Measurements from ENCODE around the gene JMJD8. TPM values are rescaled to one million over a fixed set of nuclear protein-coding genes. Genes with fewer than 3 reads are reported as not detected.

Gene JMJD8
- total RNA-seq, 2 donors from 2014 or later: 40.7 to 72.1 TPM

DNA sequence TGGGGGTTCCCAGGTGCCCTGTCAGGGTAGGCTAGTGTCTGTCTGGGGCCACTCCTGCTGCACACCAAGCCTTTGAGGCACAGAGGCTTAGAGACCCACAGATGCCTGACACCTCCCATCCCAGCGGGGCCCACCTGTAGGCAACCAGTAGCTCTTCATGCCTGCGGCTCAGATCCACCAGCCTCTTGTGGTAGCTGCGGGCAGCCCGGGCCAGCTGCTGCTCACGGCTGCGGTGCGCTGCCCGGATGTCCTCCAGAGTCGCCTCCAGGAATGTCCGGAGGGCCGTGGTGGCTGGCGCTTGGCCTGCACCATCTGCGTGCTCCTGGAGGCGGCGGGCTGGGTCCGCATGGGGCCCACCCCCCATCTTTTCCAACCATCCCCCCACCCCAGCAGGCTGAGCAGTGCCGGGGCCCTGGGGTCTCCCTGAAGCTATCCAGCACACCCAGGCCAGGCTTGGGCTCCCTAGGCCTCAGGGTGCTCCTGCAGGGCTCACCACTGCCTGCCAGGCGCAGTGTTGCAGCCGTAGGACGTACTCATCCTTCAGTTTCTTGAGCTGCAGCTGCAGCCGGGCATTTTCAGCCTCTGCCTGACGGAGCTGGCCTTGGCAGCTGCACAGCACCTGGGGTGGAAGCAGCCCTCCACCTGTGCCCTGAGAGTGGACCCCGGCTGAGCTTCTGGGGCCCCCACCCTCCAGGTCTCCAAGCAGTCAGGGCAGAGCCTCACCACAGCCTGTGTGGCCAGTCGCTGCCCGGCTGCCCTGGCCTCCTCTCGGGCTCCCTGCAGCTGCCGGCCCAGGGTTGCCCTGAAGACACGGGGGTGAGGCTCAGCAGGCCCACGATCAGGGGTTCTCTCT is 40.3 kb upstream of the JMJD8 start:
- peaks cover 9% of the 10 kb centered on the region for H3K27me3 ChIP-seq
- H3K4me1 ChIP-seq: peaks cover 20% of the 10 kb centered on the region
- no peaks in the 10 kb centered on the region for H3K9me3 ChIP-seq
- DNase-seq: no peak
- no peaks in the 10 kb centered on the region for H3K36me3 ChIP-seq
- H3K9ac ChIP-seq (ENCODE audit: low read depth in 2 of 2, low read length in 2 of 2): no peak overlapping the region
- no peak overlapping the region for H3K4me3 ChIP-seq
- TF ChIP-seq, protein P1, sequence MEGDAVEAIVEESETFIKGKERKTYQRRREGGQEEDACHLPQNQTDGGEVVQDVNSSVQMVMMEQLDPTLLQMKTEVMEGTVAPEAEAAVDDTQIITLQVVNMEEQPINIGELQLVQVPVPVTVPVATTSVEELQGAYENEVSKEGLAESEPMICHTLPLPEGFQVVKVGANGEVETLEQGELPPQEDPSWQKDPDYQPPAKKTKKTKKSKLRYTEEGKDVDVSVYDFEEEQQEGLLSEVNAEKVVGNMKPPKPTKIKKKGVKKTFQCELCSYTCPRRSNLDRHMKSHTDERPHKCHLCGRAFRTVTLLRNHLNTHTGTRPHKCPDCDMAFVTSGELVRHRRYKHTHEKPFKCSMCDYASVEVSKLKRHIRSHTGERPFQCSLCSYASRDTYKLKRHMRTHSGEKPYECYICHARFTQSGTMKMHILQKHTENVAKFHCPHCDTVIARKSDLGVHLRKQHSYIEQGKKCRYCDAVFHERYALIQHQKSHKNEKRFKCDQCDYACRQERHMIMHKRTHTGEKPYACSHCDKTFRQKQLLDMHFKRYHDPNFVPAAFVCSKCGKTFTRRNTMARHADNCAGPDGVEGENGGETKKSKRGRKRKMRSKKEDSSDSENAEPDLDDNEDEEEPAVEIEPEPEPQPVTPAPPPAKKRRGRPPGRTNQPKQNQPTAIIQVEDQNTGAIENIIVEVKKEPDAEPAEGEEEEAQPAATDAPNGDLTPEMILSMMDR (IDR thresholded peaks at IDR 0.05): no peak
- no peak overlapping the region for H3K27ac ChIP-seq
- intact Hi-C loops (cut with DNase I): no loop called here

DNA sequence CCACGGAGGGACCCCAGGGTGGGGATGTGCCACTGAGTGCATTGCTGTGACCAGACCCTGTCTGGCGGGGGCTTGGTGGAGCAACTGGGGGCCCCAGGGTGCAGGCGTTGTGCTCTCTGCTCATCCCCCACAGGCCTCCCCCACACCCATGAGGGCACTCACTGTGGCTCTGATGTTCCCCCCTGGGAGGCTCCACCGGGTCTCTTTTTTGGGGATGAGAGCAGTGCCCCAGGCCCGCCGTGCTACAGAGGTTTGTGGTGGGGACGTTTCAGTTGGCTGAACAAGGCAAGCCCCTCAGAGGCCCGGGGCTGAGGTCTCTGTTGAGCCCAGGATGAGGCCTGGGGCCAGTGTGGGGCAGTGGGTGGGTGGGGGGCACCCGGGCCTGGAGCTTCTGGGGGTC is 39.6 kb upstream of the JMJD8 start:
- Histone ChIP-seq H3K27ac (no peak overlapping the region), H3K4me1 (peaks cover 27% of the 10 kb centered on the region), H3K9ac (ENCODE audit: low read depth in 2 of 2, low read length in 2 of 2) (no peak overlapping the region), H3K27me3 (peaks cover 9% of the 10 kb centered on the region), H3K9me3 (no peaks in the 10 kb centered on the region), H3K36me3 (no peaks in the 10 kb centered on the region), H3K4me3 (no peak overlapping the region)
- TF ChIP-seq, protein P1 (IDR thresholded peaks at IDR 0.05): no peak
- intact Hi-C loops (cut with DNase I): no loop called here
- no peak for DNase-seq

DNA sequence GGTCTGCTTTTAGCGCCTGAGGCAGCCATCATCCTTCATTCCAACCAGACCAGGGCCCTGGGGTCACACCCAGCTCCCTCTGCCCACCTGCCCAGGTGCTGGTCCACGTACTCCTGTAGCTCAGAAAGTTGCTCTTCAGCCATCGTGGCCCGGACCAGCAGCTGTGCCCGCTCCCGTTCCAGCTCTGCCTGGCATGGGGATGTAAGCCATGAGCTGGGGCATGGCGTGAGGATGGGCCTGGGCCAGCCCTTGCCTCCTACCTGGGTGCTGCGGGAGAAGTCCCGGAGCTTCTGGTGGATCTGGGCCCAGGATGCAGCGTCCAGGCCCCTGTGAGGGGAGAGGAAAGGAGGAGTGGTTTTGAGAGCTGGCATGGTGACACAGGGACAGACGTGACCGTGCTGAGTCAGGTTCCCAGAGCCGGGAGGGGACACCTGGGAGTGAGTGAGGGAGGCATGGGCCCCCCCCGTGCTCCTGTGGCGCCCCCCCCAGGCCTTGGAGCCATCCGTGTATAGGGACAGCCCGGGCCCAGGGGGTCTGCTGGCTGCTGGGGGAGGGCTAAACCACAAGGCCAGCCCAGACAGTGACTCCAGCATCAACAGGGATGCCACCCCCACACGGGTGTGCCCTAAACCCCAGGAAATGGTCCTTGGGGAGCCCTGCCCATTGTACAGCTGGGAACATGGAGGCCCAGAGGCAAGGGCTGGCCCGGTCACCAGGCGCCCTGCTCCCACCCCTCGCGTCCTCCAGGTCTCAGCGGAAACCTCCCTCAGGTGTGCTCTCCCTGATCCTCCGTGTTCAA is 38.9 kb upstream of the JMJD8 start:
- intact Hi-C loops (cut with DNase I): no loop called here
- Histone ChIP-seq H3K9me3 (no peaks in the 10 kb centered on the region), H3K4me3 (no peak overlapping the region), H3K36me3 (no peaks in the 10 kb centered on the region), H3K27ac (no peak overlapping the region), H3K27me3 (peaks cover 9% of the 10 kb centered on the region), H3K9ac (ENCODE audit: low read depth in 2 of 2, low read length in 2 of 2) (no peak overlapping the region), H3K4me1 (peaks cover 29% of the 10 kb centered on the region)
- TF ChIP-seq, protein P1 (IDR thresholded peaks at IDR 0.05): no peak
- no peak for DNase-seq

DNA sequence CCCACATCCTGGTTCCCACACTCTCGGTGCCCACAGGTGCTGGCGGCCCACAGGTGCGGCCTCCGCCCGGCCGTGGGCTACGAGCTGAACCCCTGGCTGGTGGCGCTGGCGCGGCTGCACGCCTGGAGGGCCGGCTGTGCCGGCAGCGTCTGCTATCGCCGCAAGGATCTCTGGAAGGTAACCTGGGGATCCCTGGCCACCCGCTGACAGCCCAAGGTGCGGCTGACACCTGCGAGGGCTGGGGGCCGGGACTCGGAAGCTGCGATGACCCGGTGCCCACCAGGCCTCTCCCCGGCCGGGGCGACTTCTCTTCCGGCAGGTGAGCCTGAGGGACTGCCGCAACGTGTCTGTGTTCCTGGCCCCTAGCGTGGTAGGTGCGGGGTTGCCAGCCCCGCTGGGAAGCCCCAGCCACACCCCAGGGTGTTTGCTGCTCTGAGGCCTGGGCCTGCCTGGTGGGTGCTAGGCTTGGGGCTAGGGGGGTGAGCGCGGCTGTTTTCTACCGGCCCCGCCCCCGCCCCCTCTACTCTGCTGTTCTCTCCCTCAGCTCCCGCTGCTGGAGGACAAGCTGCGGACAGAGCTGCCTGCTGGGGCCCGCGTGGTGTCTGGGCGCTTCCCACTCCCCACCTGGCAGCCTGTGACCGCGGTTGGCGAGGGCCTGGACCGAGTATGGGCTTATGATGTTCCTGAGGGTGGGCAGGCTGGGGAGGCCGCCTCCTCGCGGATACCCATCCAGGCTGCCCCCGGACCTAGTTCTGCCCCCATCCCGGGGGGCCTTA is 37.8 kb upstream of the JMJD8 start:
- Histone ChIP-seq H3K27ac (peak overlapping the region; percentile 84), H3K4me1 (peaks cover 19% of the 10 kb centered on the region), H3K4me3 (peak overlapping the region; percentile 72), H3K27me3 (no peaks in the 10 kb centered on the region), H3K9ac (ENCODE audit: low read depth in 2 of 2, low read length in 2 of 2) (no peak overlapping the region), H3K36me3 (no peaks in the 10 kb centered on the region), H3K9me3 (no peaks in the 10 kb centered on the region)
- no peak for DNase-seq
- intact Hi-C loops (cut with DNase I): no loop called here
- TF ChIP-seq, protein P1 (IDR thresholded peaks at IDR 0.05): no peak
